GM12878 (cell line): Measurements from ENCODE around the gene SEBOX. TPM values are rescaled to one million over a fixed set of nuclear protein-coding genes. Genes with fewer than 3 reads are reported as not detected.
A peak's percentile ranks its signal among the peaks of the same experiment; 100 is the strongest.

Source experiments
- ATF7 ChIP-seq: fragments of 450-650 bp; IDR thresholded peaks from 2 replicates; pipeline ENCODE4 v1.6.1; 2016; ENCODE audit warnings: low read depth, mild to moderate bottlenecking
- CBX3 ChIP-seq: fragments of 200-600 bp; sonication (generic); IDR thresholded peaks from 2 replicates; pipeline ENCODE4 v1.6.1; 2016; ENCODE audit warnings: low read depth, borderline replicate concordance
- CUX1 ChIP-seq: IDR thresholded peaks from 2 replicates; pipeline ENCODE4 v1.6.1; 2012; ENCODE audit warnings: improper control_type of control experiment, low read depth, low read length; ENCODE audit not compliant: insufficient replicate concordance
- HDAC6 ChIP-seq: fragments of 200-600 bp; sonication (generic); IDR thresholded peaks from one replicate; pipeline ENCODE4 v1.8.0; 2017; ENCODE audit warnings: antibody characterized with exemption; ENCODE audit not compliant: unreplicated experiment
- KAT2A ChIP-seq: conservative IDR thresholded peaks from 2 replicates; pipeline ENCODE4 v1.6.1; 2011; ENCODE audit warnings: low read depth, low read length; ENCODE audit not compliant: control insufficient read depth
- MYB ChIP-seq: fragments of 150-350 bp; IDR thresholded peaks from 2 replicates; pipeline ENCODE4 v1.6.1; 2014; ENCODE audit warnings: mild to moderate bottlenecking, low read depth, low read length, borderline replicate concordance
- PAX8 ChIP-seq: fragments of 450-650 bp; IDR thresholded peaks from 2 replicates; pipeline ENCODE4 v1.6.1; 2017; ENCODE audit warnings: mild to moderate bottlenecking, moderate library complexity
- PML ChIP-seq: IDR thresholded peaks from 2 replicates; pipeline ENCODE4 v1.6.1; 2012; ENCODE audit warnings: low read length, inconsistent platforms
- POLR2A ChIP-seq: IDR thresholded peaks from 2 replicates; pipeline ENCODE4 v1.6.1; 2011; ENCODE audit warnings: low read depth, mild to moderate bottlenecking, low read length
- POU2F2 ChIP-seq: IDR thresholded peaks from 3 replicates; pipeline ENCODE4 v1.6.1; 2011; ENCODE audit warnings: low read depth, mild to moderate bottlenecking, low read length, borderline replicate concordance
- RAD21 ChIP-seq: IDR thresholded peaks from 2 replicates; pipeline ENCODE4 v1.6.1; 2011; ENCODE audit warnings: mild to moderate bottlenecking, low read depth, low read length, moderate library complexity; ENCODE audit not compliant: insufficient read depth
- RAD51 ChIP-seq: fragments of 450-650 bp; IDR thresholded peaks from 2 replicates; pipeline ENCODE4 v1.6.1; 2016; ENCODE audit warnings: moderate library complexity, mild to moderate bottlenecking, inconsistent platforms
- RUNX3 ChIP-seq: IDR thresholded peaks from 2 replicates; pipeline ENCODE4 v1.6.1; 2012; ENCODE audit warnings: low read length, inconsistent platforms
- SMC3 ChIP-seq: IDR thresholded peaks from 2 replicates; pipeline ENCODE4 v1.6.1; 2011; ENCODE audit warnings: low read length, improper control_type of control experiment, borderline replicate concordance
- TCF7 ChIP-seq: IDR thresholded peaks from 2 replicates; pipeline ENCODE4 v1.6.1; 2014; ENCODE audit warnings: antibody characterized with exemption, borderline replicate concordance
- ZBTB11 ChIP-seq: fragments of 450-650 bp; formaldehyde crosslinking; IDR thresholded peaks from 2 replicates; pipeline ENCODE4 v1.5.0; 2022; ENCODE audit warnings: mild to moderate bottlenecking, missing genetic modification characterization
- polyA plus RNA-seq, 11 experiments: library from polyadenylated mRNA; depleted of rRNA in 4 of 11; unstranded in 6 of 11; stranded (reverse) in 5 of 11; fragments of >200 nt; fragmentation: Nextera tagmentation in 4 of 11; fragmentation: Illumina TruSeq in 1 of 11; extraction: Ambion mirVana in 4 of 11; extraction: Trizol in 1 of 11; gene quantifications; 1 replicate in 1 of 11; 2 replicates in 10 of 11; pipeline versions ENCODE4 v1.2.1 to v1.2.3, GENCODE V29; 2011 to 2016; ENCODE audit warnings: inconsistent platforms in 2 of 11, missing spikeins in 2 of 11, low read depth in 1 of 11
- total RNA-seq, 4 experiments: library from RNA; depleted of rRNA in 3 of 4; stranded (reverse); fragments of >200 nt in 3 of 4; fragmentation: Illumina TruSeq in 1 of 4; extraction: Trizol in 1 of 4; gene quantifications; 2 replicates each; pipeline versions ENCODE4 v1.2.1 to v1.2.3, GENCODE V29; 2013 to 2021
- TF ChIP-seq, protein P1 (sequence below), 3 experiments: IDR thresholded peaks in 2 of 3; conservative IDR thresholded peaks in 1 of 3; 2 replicates each; pipeline ENCODE4 v1.5.1; 2011; ENCODE audit warnings: low read depth in 3 of 3, low read length in 3 of 3, mild to moderate bottlenecking in 3 of 3, control low read depth in 2 of 3, moderate library complexity in 2 of 3, inconsistent platforms in 1 of 3, mixed read lengths in 1 of 3; ENCODE audit not compliant: control insufficient read depth in 2 of 3, insufficient read depth in 1 of 3; ENCODE audit errors: extremely low read depth in 1 of 3
- TF ChIP-seq, protein P2 (sequence below): fragments of 450-650 bp; IDR thresholded peaks from 2 replicates; pipeline ENCODE4 v1.6.1; 2017; ENCODE audit warnings: mild to moderate bottlenecking, low read depth, inconsistent platforms; ENCODE audit not compliant: poor library complexity, severe bottlenecking

The SEBOX gene
- total and polyA plus RNA-seq, 10 of the 15 experiments (the other 5 are each of a cell fraction or from before 2014, with no cell fraction given), result not detected

DNA sequence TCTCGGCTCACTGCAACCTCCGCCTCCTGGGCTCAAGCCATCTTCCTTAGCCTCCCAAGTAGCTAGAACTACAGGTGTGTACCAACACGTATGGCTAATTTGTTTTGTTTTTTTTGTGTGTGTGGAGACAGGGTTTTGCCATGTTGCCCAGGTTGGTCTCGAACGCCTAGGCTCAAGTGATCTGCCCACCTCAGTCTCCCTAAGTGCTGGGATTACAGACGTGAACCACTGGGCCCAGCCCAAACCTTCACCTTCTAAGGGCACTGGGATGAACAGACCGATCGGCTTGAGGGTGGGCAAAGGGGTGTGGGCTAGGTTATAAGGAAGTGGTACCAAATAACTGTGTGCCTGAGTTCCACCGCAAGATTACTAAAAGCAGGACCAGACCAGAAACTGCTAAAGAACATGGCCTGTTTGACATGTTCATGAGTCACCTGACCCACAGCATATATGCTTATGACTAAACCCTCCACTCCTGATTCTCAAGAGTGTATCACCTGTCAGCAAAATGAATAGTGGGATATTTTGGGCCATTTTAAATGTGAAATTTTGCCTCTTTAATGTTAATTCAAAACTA lies 37.9 kb downstream of the SEBOX start (continued):
- TF ChIP-seq SMC3 (no peak), RAD51 (peak; percentile 77), PML (no peak), RUNX3 (peak; percentile 89), RAD21 (no peak), POU2F2 (no peak), PAX8 (no peak), MYB (no peak), ZBTB11 (no peak), CUX1 (no peak), HDAC6 (no peak), POLR2A (no peak), CBX3 (no peak), KAT2A (no peak), TCF7 (no peak), ATF7 (0 out of 2 replicates have a peak, but pooled peaks have one; percentile 37)
- TF ChIP-seq, protein P1, sequence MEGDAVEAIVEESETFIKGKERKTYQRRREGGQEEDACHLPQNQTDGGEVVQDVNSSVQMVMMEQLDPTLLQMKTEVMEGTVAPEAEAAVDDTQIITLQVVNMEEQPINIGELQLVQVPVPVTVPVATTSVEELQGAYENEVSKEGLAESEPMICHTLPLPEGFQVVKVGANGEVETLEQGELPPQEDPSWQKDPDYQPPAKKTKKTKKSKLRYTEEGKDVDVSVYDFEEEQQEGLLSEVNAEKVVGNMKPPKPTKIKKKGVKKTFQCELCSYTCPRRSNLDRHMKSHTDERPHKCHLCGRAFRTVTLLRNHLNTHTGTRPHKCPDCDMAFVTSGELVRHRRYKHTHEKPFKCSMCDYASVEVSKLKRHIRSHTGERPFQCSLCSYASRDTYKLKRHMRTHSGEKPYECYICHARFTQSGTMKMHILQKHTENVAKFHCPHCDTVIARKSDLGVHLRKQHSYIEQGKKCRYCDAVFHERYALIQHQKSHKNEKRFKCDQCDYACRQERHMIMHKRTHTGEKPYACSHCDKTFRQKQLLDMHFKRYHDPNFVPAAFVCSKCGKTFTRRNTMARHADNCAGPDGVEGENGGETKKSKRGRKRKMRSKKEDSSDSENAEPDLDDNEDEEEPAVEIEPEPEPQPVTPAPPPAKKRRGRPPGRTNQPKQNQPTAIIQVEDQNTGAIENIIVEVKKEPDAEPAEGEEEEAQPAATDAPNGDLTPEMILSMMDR (IDR thresholded peaks at IDR 0.05 in 2 of 3, conservative IDR thresholded peaks at IDR 0.05 in 1 of 3; ENCODE audit: control insufficient read depth in 2 of 3, extremely low read depth in 1 of 3, insufficient read depth in 1 of 3, low read depth in 3 of 3, low read length in 3 of 3), result no peak
- TF ChIP-seq, protein P2, sequence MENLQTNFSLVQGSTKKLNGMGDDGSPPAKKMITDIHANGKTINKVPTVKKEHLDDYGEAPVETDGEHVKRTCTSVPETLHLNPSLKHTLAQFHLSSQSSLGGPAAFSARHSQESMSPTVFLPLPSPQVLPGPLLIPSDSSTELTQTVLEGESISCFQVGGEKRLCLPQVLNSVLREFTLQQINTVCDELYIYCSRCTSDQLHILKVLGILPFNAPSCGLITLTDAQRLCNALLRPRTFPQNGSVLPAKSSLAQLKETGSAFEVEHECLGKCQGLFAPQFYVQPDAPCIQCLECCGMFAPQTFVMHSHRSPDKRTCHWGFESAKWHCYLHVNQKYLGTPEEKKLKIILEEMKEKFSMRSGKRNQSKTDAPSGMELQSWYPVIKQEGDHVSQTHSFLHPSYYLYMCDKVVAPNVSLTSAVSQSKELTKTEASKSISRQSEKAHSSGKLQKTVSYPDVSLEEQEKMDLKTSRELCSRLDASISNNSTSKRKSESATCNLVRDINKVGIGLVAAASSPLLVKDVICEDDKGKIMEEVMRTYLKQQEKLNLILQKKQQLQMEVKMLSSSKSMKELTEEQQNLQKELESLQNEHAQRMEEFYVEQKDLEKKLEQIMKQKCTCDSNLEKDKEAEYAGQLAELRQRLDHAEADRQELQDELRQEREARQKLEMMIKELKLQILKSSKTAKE, result peak; percentile 73
